Right lobe of liver (tissue), 4 donors: ENCODE data around the gene CDR2L.

Experiments used
- POLR2A ChIP-seq: fragments of 450-650 bp; IDR thresholded peaks from one replicate; pipeline ENCODE4 v1.6.1; 2017; ENCODE audit warnings: antibody characterized with exemption, mild to moderate bottlenecking
- TF ChIP-seq, protein P1 (sequence below), 4 donors: fragments of 200-600 bp in 3 of 4; fragments of 450-650 bp in 1 of 4; IDR thresholded peaks; one replicate each; pipeline versions ENCODE4 v1.5.1 to v1.8.0; 2016 to 2022; ENCODE audit warnings: antibody characterized with exemption in 4 of 4, mild to moderate bottlenecking in 2 of 4
- donor health status: DM: no; HTN: no; CAD: no.
- donor health status: DM: no; HTN: no; CAD: no.
- donor health status: DM: no; HTN: yes; CAD: no.

- TF ChIP-seq, protein P1, sequence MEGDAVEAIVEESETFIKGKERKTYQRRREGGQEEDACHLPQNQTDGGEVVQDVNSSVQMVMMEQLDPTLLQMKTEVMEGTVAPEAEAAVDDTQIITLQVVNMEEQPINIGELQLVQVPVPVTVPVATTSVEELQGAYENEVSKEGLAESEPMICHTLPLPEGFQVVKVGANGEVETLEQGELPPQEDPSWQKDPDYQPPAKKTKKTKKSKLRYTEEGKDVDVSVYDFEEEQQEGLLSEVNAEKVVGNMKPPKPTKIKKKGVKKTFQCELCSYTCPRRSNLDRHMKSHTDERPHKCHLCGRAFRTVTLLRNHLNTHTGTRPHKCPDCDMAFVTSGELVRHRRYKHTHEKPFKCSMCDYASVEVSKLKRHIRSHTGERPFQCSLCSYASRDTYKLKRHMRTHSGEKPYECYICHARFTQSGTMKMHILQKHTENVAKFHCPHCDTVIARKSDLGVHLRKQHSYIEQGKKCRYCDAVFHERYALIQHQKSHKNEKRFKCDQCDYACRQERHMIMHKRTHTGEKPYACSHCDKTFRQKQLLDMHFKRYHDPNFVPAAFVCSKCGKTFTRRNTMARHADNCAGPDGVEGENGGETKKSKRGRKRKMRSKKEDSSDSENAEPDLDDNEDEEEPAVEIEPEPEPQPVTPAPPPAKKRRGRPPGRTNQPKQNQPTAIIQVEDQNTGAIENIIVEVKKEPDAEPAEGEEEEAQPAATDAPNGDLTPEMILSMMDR (IDR thresholded peaks at IDR 0.05): no peak
- no peak for TF ChIP-seq POLR2A
These were observed 14.7 kb downstream of the CDR2L start for GRCh38 chr17:75001915-75002843.
